GM21526 (cell line): Measurements from ENCODE around the gene HLA-G.

Experiments used
- ATAC-seq: cut with Tn5 transposase; IDR thresholded peaks from one replicate; pipeline ENCODE4 v1.9.1; 2021; ENCODE audit warnings: moderate library complexity; ENCODE audit not compliant: unreplicated experiment, low FRiP score

Gene HLA-G

GRCh38 chr6:29815118-29815750 lies 12.4 kb upstream of the HLA-G start:
- ATAC-seq, result no peak

GRCh38 chr6:29816030-29816429 lies 11.6 kb upstream of the HLA-G start:
- no peak for ATAC-seq

GRCh38 chr6:29818892-29819291 lies 8.7 kb upstream of the HLA-G start:
- ATAC-seq, result no peak

- ATAC-seq, result no peak
Measured at GRCh38 chr6:29824144-29824543, 3.5 kb upstream of the HLA-G start.

GRCh38 chr6:29825848-29826247 lies 1.8 kb upstream of the HLA-G start:
- no peak for ATAC-seq

- no peak for ATAC-seq
Measured at GRCh38 chr6:29826271-29826670, 1.4 kb upstream of the HLA-G start.

- no peak for ATAC-seq
Measured at GRCh38 chr6:29828471-29828797, 809 bp downstream of the HLA-G start.

- no peak for ATAC-seq
Measured at GRCh38 chr6:29829766-29830165, 2.1 kb downstream of the HLA-G start.

- no peak for ATAC-seq
Measured at GRCh38 chr6:29830409-29830808, 2.8 kb downstream of the HLA-G start.

GRCh38 chr6:29831776-29832175 lies 4.2 kb downstream of the HLA-G start:
- no peak for ATAC-seq

- no peak for ATAC-seq
Measured at GRCh38 chr6:29834564-29835436, 7.2 kb downstream of the HLA-G start.

- ATAC-seq, result no peak
Measured at GRCh38 chr6:29839917-29840316, 12.3 kb downstream of the HLA-G start.

GRCh38 chr6:29841030-29841429 lies 13.4 kb downstream of the HLA-G start:
- ATAC-seq, result no peak

GRCh38 chr6:29845405-29846006 lies 17.9 kb downstream of the HLA-G start:
- ATAC-seq, result no peak

GRCh38 chr6:29847871-29848630 lies 20.4 kb downstream of the HLA-G start:
- ATAC-seq, result no peak

- ATAC-seq, result no peak
Measured at GRCh38 chr6:29850011-29850553, 22.5 kb downstream of the HLA-G start.

GRCh38 chr6:29851190-29851589 lies 23.6 kb downstream of the HLA-G start:
- ATAC-seq, result no peak

GRCh38 chr6:29853245-29853644 lies 25.6 kb downstream of the HLA-G start:
- no peak for ATAC-seq

- ATAC-seq, result no peak
Measured at GRCh38 chr6:29858006-29858405, 30.4 kb downstream of the HLA-G start.

- no peak for ATAC-seq
Measured at GRCh38 chr6:29861521-29862255, 34.1 kb downstream of the HLA-G start.
